Keratinocyte (primary cell): Measurements from ENCODE around the gene FOXS1. TPM values are rescaled to one million over a fixed set of nuclear protein-coding genes. Genes with fewer than 3 reads are reported as not detected.

ENCODE experiments used
- DNase-seq: peaks from one replicate; pipeline ENCODE4 v3.0.0-alpha.2; 2011; ENCODE audit warnings: low read depth, missing footprints, low spot score
- FAIRE-seq: peaks from 2 replicates; lab custom pipeline; 2011; peaks lifted over from hg19 to GRCh38; lab: Jason Lieb, UNC
- H2AFZ ChIP-seq: 2 replicates; pipeline ENCODE4 v1.6.0; 2012; ENCODE audit warnings: low read length, control low read depth, inconsistent platforms; ENCODE audit not compliant: control insufficient read depth
- H3K27ac ChIP-seq: 2 replicates; pipeline ENCODE4 v1.5.1; 2011; ENCODE audit warnings: low read length; ENCODE audit not compliant: control insufficient read depth, insufficient read depth
- H3K27me3 ChIP-seq: 3 replicates; pipeline ENCODE4 v1.6.0; 2011; ENCODE audit warnings: low read length; ENCODE audit not compliant: control insufficient read depth, insufficient read depth; ENCODE audit errors: extremely low read depth
- H3K36me3 ChIP-seq, 2 experiments: 2 replicates in 1 of 2; 3 replicates in 1 of 2; pipeline ENCODE4 v1.5.1; 2011; ENCODE audit warnings: low read length in 2 of 2, mild to moderate bottlenecking in 1 of 2; ENCODE audit not compliant: control insufficient read depth in 2 of 2, insufficient read depth in 2 of 2; ENCODE audit errors: extremely low read depth in 1 of 2
- H3K4me1 ChIP-seq: 3 replicates; pipeline ENCODE4 v1.5.1; 2011; ENCODE audit warnings: low read length; ENCODE audit not compliant: control insufficient read depth, insufficient read depth; ENCODE audit errors: extremely low read depth
- H3K4me2 ChIP-seq: 3 replicates; pipeline ENCODE4 v1.6.0; 2011; ENCODE audit warnings: low read depth, low read length; ENCODE audit not compliant: control insufficient read depth, insufficient read depth; ENCODE audit errors: extremely low read depth
- H3K4me3 ChIP-seq, 3 experiments: fragments of 200-600 bp in 1 of 3; sonication (generic) in 1 of 3; 2 replicates in 2 of 3; 3 replicates in 1 of 3; pipeline ENCODE4 v1.5.1; 2011 to 2016; ENCODE audit warnings: low read length in 3 of 3, mild to moderate bottlenecking in 3 of 3, control low read depth in 2 of 3, inconsistent platforms in 1 of 3, low read depth in 1 of 3, mixed read lengths in 1 of 3, mixed run types in 1 of 3, moderate library complexity in 1 of 3; ENCODE audit not compliant: control insufficient read depth in 2 of 3, insufficient read depth in 2 of 3; ENCODE audit errors: extremely low read depth in 1 of 3
- H3K79me2 ChIP-seq: 2 replicates; pipeline ENCODE4 v1.6.0; 2012; ENCODE audit warnings: low read length; ENCODE audit not compliant: control insufficient read depth, insufficient read depth
- H3K9ac ChIP-seq: 3 replicates; pipeline ENCODE4 v1.6.0; 2011; ENCODE audit warnings: low read length; ENCODE audit not compliant: control insufficient read depth, insufficient read depth; ENCODE audit errors: extremely low read depth
- H3K9me1 ChIP-seq: 3 replicates; pipeline ENCODE4 v1.6.0; 2011; ENCODE audit warnings: low read length; ENCODE audit not compliant: control insufficient read depth, insufficient read depth; ENCODE audit errors: extremely low read depth
- H3K9me3 ChIP-seq: 2 replicates; pipeline ENCODE4 v1.5.1; 2012; ENCODE audit warnings: low read depth, low read length; ENCODE audit not compliant: control insufficient read depth
- H4K20me1 ChIP-seq: 3 replicates; pipeline ENCODE4 v1.6.0; 2011; ENCODE audit warnings: low read length; ENCODE audit not compliant: control insufficient read depth, insufficient read depth; ENCODE audit errors: extremely low read depth
- EZH2 ChIP-seq: IDR thresholded peaks from one replicate; pipeline ENCODE4 v1.6.1; 2012; ENCODE audit warnings: inconsistent platforms, mild to moderate bottlenecking, low read length, moderate library complexity
- dilution Hi-C: fragments of 300-500 bp; cut with MboI; formaldehyde crosslinking; loops from one replicate; pipeline ENCODE4 v1.7.0; 2020; ENCODE audit warnings: low sequenced_read_pairs; ENCODE audit not compliant: extremely low pct_ligation_motif_present
- polyA plus RNA-seq, 5 experiments: library from polyadenylated mRNA; depleted of rRNA in 3 of 5; stranded (reverse) in 3 of 5; stranded (forward) in 1 of 5; unstranded in 1 of 5; fragments of >200 nt; gene quantifications; 1 replicate in 1 of 5; 2 replicates in 3 of 5; 3 replicates in 1 of 5; pipeline versions ENCODE4 v1.2.1 to v1.2.3, GENCODE V29; 2011 to 2012; ENCODE audit warnings: missing spikeins in 2 of 5, low read depth in 1 of 5, low replicate concordance in 1 of 5
- TF ChIP-seq, protein P1 (sequence below), 3 experiments: IDR thresholded peaks in 1 of 3; conservative IDR thresholded peaks in 1 of 3; optimal IDR thresholded peaks in 1 of 3; 2 replicates in 2 of 3; 3 replicates in 1 of 3; pipeline versions ENCODE3 to v1.5.1; 2011; ENCODE audit warnings: low read length in 3 of 3, mild to moderate bottlenecking in 3 of 3, moderate library complexity in 2 of 3, control low read depth in 1 of 3, inconsistent platforms in 1 of 3; ENCODE audit not compliant: insufficient read depth in 2 of 3; ENCODE audit errors: extremely low read depth in 1 of 3

The FOXS1 gene
- polyA plus RNA-seq, 1 donor (not counting 4 experiments of a cell fraction or from before 2014, with no cell fraction given): not detected

- Histone ChIP-seq H3K79me2 (no peaks in the 10 kb centered on the region), H4K20me1 (no peaks in the 10 kb centered on the region), H3K9me1 (no peaks in the 10 kb centered on the region), H3K9ac (no peak overlapping the region), H3K4me1 (peaks cover 4% of the 10 kb centered on the region), H3K36me3 (no peaks in the 10 kb centered on the region), H3K27me3 (peaks cover 5% of the 10 kb centered on the region), H3K4me3 (no peak overlapping the region), H3K27ac (no peak overlapping the region), H3K9me3 (no peaks in the 10 kb centered on the region), H3K4me2 (no peak overlapping the region), H2AFZ (no peak overlapping the region)
- DNase-seq (no peak), FAIRE-seq (no peak)
- TF ChIP-seq EZH2: no peak
- TF ChIP-seq, protein P1, sequence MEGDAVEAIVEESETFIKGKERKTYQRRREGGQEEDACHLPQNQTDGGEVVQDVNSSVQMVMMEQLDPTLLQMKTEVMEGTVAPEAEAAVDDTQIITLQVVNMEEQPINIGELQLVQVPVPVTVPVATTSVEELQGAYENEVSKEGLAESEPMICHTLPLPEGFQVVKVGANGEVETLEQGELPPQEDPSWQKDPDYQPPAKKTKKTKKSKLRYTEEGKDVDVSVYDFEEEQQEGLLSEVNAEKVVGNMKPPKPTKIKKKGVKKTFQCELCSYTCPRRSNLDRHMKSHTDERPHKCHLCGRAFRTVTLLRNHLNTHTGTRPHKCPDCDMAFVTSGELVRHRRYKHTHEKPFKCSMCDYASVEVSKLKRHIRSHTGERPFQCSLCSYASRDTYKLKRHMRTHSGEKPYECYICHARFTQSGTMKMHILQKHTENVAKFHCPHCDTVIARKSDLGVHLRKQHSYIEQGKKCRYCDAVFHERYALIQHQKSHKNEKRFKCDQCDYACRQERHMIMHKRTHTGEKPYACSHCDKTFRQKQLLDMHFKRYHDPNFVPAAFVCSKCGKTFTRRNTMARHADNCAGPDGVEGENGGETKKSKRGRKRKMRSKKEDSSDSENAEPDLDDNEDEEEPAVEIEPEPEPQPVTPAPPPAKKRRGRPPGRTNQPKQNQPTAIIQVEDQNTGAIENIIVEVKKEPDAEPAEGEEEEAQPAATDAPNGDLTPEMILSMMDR (optimal IDR thresholded peaks at IDR 0.05 in 1 of 3, IDR thresholded peaks at IDR 0.05 in 1 of 3, conservative IDR thresholded peaks at IDR 0.05 in 1 of 3; ENCODE audit: extremely low read depth in 1 of 3, insufficient read depth in 2 of 3, low read length in 3 of 3): no peak
- dilution Hi-C loops: no loop called here
Observed at GRCh38 chr20:31883829-31884228, 38.4 kb upstream of the FOXS1 start.

- FAIRE-seq: no peak
- no peak overlapping the region for H2AFZ ChIP-seq
Observed at GRCh38 chr20:31881945-31882344, 36.5 kb upstream of the FOXS1 start.

More at GRCh38 chr20:31881945-31882344, 36.5 kb upstream of the FOXS1 start:
- TF ChIP-seq, protein P1 (optimal IDR thresholded peaks at IDR 0.05 in 1 of 3, IDR thresholded peaks at IDR 0.05 in 1 of 3, conservative IDR thresholded peaks at IDR 0.05 in 1 of 3; ENCODE audit: extremely low read depth in 1 of 3, insufficient read depth in 2 of 3, low read length in 3 of 3): no peak
- no peak for TF ChIP-seq EZH2
- no peak overlapping the region for H3K27ac ChIP-seq
- peaks cover 5% of the 10 kb centered on the region for H3K27me3 ChIP-seq
- no peak overlapping the region for H3K4me2 ChIP-seq
- no peaks in the 10 kb centered on the region for H3K36me3 ChIP-seq
- no peak for DNase-seq
- no peaks in the 10 kb centered on the region for H3K9me1 ChIP-seq
- no peaks in the 10 kb centered on the region for H3K9me3 ChIP-seq
- no peak overlapping the region for H3K9ac ChIP-seq
- dilution Hi-C loops: no loop called here
- no peak overlapping the region for H3K4me3 ChIP-seq
- no peaks in the 10 kb centered on the region for H4K20me1 ChIP-seq
- peaks cover 4% of the 10 kb centered on the region for H3K4me1 ChIP-seq
- no peaks in the 10 kb centered on the region for H3K79me2 ChIP-seq
